ENCODE measurements around the gene SLC6A1.
"Not testable (repeated sequence)": the region's sequence is repeated elsewhere in the genome, so short reads cannot be mapped to it uniquely, and the experiment has no call there.

Gene SLC6A1

GRCh38 chr3:11024181-11024580 is 31.6 kb downstream of the SLC6A1 start:
- DNase-seq, result no peak

GRCh38 chr3:11029948-11030347 is 37.4 kb downstream of the SLC6A1 start:
- no peak for DNase-seq

- no peak for DNase-seq
Observed at GRCh38 chr3:11033871-11034270, 41.3 kb downstream of the SLC6A1 start.

GRCh38 chr3:11034309-11034985 is 41.9 kb downstream of the SLC6A1 start:
- DNase-seq, result no peak

GRCh38 chr3:11035757-11036505 is 43.4 kb downstream of the SLC6A1 start:
- DNase-seq, result no peak

GRCh38 chr3:11037241-11037873 is 44.8 kb downstream of the SLC6A1 start:
- DNase-seq, result no peak

- DNase-seq, result no peak
Observed at GRCh38 chr3:11037976-11038375, 45.4 kb downstream of the SLC6A1 start.

GRCh38 chr3:11045536-11045935 is 53.0 kb downstream of the SLC6A1 start:
- DNase-seq, result no peak

- DNase-seq, result no peak
Observed at GRCh38 chr3:11047500-11047899, 55.0 kb downstream of the SLC6A1 start.

- no peak for DNase-seq
Observed at GRCh38 chr3:11050666-11051323, 58.2 kb downstream of the SLC6A1 start.

- DNase-seq, result no peak
Observed at GRCh38 chr3:11053926-11054503, 61.5 kb downstream of the SLC6A1 start.

- DNase-seq, result no peak
Observed at GRCh38 chr3:11054739-11055438, 62.3 kb downstream of the SLC6A1 start.

GRCh38 chr3:11055496-11055895 is 62.9 kb downstream of the SLC6A1 start:
- no peak for DNase-seq

- DNase-seq, result no peak
Observed at GRCh38 chr3:11056531-11057050, 64.0 kb downstream of the SLC6A1 start.

- no peak for DNase-seq
Observed at GRCh38 chr3:11057655-11058054, 65.1 kb downstream of the SLC6A1 start.

- no peak for DNase-seq
Observed at GRCh38 chr3:11059090-11059798, 66.7 kb downstream of the SLC6A1 start.

- DNase-seq, result no peak
Observed at GRCh38 chr3:11059799-11060115, 67.2 kb downstream of the SLC6A1 start.

- DNase-seq, result peak; percentile 36
Observed at GRCh38 chr3:11060500-11061251, 68.1 kb downstream of the SLC6A1 start.

GRCh38 chr3:11061268-11061871 is 68.8 kb downstream of the SLC6A1 start:
- not testable (repeated sequence) for DNase-seq

GRCh38 chr3:11062704-11063103 is 70.2 kb downstream of the SLC6A1 start:
- DNase-seq, result no peak
